Inflammatory macrophage treated with lipopolysaccharide for 1 hour (primary cell): ENCODE results near the gene KRTAP4-3.
"Not testable (repeated sequence)": the region's sequence is repeated elsewhere in the genome, so short reads cannot be mapped to it uniquely, and the experiment has no call there.

Experiments
- DNase-seq, 2 donors: peaks; one replicate each; pipeline ENCODE4 v3.0.0-alpha.2; 2020 to 2022

Gene KRTAP4-3

GRCh38 chr17:41168121-41168520 is at the start of gene KRTAP4-3:
KRTAP4-3 (minus strand) TSS chr17:41168221; CDS start chr17:41168172, 49 bp downstream.
- no peak for DNase-seq

- no peak for DNase-seq
Observed at GRCh38 chr17:41215681-41216080, 47.7 kb upstream of the KRTAP4-3 start.

GRCh38 chr17:41212524-41213169 is 44.6 kb upstream of the KRTAP4-3 start:
- DNase-seq, result no peak

GRCh38 chr17:41211845-41212466 is 43.9 kb upstream of the KRTAP4-3 start:
- DNase-seq, result peak in 1 of 2 donors; percentile 5

GRCh38 chr17:41199421-41200078 is 31.5 kb upstream of the KRTAP4-3 start:
- DNase-seq, result no peak

- no peak for DNase-seq
Observed at GRCh38 chr17:41196068-41196467, 28.0 kb upstream of the KRTAP4-3 start.

GRCh38 chr17:41190328-41190727 is 22.3 kb upstream of the KRTAP4-3 start:
- no peak for DNase-seq

GRCh38 chr17:41189837-41190318 is 21.9 kb upstream of the KRTAP4-3 start, which contains the start of gene KRTAP9-1:
KRTAP9-1 (plus strand) TSS chr17:41189887; CDS start chr17:41189887, 0 bp downstream.
- DNase-seq, result not testable (repeated sequence)

- DNase-seq, result no peak
Observed at GRCh38 chr17:41186872-41187271, 18.9 kb upstream of the KRTAP4-3 start.

GRCh38 chr17:41185001-41185400 is 17.0 kb upstream of the KRTAP4-3 start:
- DNase-seq, result no peak

- no peak for DNase-seq
Observed at GRCh38 chr17:41184480-41184961, 16.5 kb upstream of the KRTAP4-3 start, which contains the start of gene KRTAP4-1. KRTAP4-1 (minus strand) TSS chr17:41184911; CDS start chr17:41184854, 57 bp downstream.

- no peak for DNase-seq
Observed at GRCh38 chr17:41178843-41179616, 11.0 kb upstream of the KRTAP4-3 start.

GRCh38 chr17:41178341-41178740 is 10.3 kb upstream of the KRTAP4-3 start:
- DNase-seq, result peak; percentile 21 to 58

- DNase-seq, result no peak
Observed at GRCh38 chr17:41177727-41178271, 9.8 kb upstream of the KRTAP4-3 start, which contains the start of gene KRTAP4-2. KRTAP4-2 (minus strand) TSS chr17:41178221; CDS start chr17:41178164, 57 bp downstream.

GRCh38 chr17:41176744-41177387 is 8.8 kb upstream of the KRTAP4-3 start:
- peak in 1 of 2 donors; percentile 12 for DNase-seq

GRCh38 chr17:41171886-41172285 is 3.9 kb upstream of the KRTAP4-3 start:
- DNase-seq, result no peak

GRCh38 chr17:41167561-41167960 is 460 bp downstream of the KRTAP4-3 start:
- DNase-seq, result no peak

GRCh38 chr17:41163828-41164227 is 4.2 kb downstream of the KRTAP4-3 start:
- DNase-seq, result no peak

- no peak for DNase-seq
Observed at GRCh38 chr17:41160648-41161047, 7.4 kb downstream of the KRTAP4-3 start, which contains the start of gene KRTAP4-4. KRTAP4-4 (minus strand) TSS chr17:41160748; CDS start chr17:41160691, 57 bp downstream.

- not testable (repeated sequence) for DNase-seq
Observed at GRCh38 chr17:41160190-41160589, 7.8 kb downstream of the KRTAP4-3 start.

GRCh38 chr17:41153856-41154255 is 14.2 kb downstream of the KRTAP4-3 start:
- no peak for DNase-seq
